Upper lobe of right lung (tissue), 1 donor: Measurements from ENCODE around the gene CLRN1. TPM values are rescaled to one million over a fixed set of nuclear protein-coding genes. Genes with fewer than 3 reads are reported as not detected.

Source experiments
- ATAC-seq: fragments of 200-7000 bp; cut with Tn5 transposase; one replicate; pipeline ENCODE4 v1.9.1; 2020; ENCODE audit warnings: mild to moderate bottlenecking, moderate library complexity
- DNase-seq: peaks from one replicate; pipeline ENCODE4 v3.0.0-alpha.2; 2020
- H3K27ac ChIP-seq: fragments of 200-600 bp; one replicate; pipeline ENCODE4 v1.8.0; 2022
- H3K27me3 ChIP-seq: fragments of 200-600 bp; one replicate; pipeline ENCODE4 v1.8.0; 2022; ENCODE audit warnings: mild to moderate bottlenecking
- H3K36me3 ChIP-seq: fragments of 200-600 bp; one replicate; pipeline ENCODE4 v1.8.0; 2022
- H3K4me1 ChIP-seq: fragments of 200-600 bp; one replicate; pipeline ENCODE4 v1.8.0; 2022
- H3K4me3 ChIP-seq: fragments of 200-600 bp; one replicate; pipeline ENCODE4 v1.8.0; 2022; ENCODE audit warnings: mild to moderate bottlenecking
- H3K9me3 ChIP-seq: fragments of 200-600 bp; one replicate; pipeline ENCODE4 v1.8.0; 2022
- CTCF ChIP-seq: fragments of 200-600 bp; IDR thresholded peaks from one replicate; pipeline ENCODE4 v1.8.0; 2022; ENCODE audit warnings: antibody characterized with exemption
- intact Hi-C: fragments of 100-400 bp; cut with DNase I; formaldehyde crosslinking; loops from one replicate; pipeline ENCODE4 v1.11.0; 2022
- long read RNA-seq: library from polyadenylated mRNA; unstranded; transcript quantifications from one replicate; pipeline ENCODE4 v2.0.0, GENCODE V29; 2021
- total RNA-seq: library from RNA; stranded (reverse); fragmentation: NEBNext Ultra II Directional; extraction: Animal tissue kit (Norgen Biotek cat#: 25700); gene quantifications from one replicate; pipeline ENCODE4 v1.2.1, GENCODE V29; 2021
- donor health status: DM: no; HTN: yes; CAD: no; lungs with severe emphysema.

Gene CLRN1
- not detected for total RNA-seq
- long read RNA-seq, result 0 reads

GRCh38 chr3:150972366-150973071 lies at the start of gene CLRN1:
CLRN1 (minus strand) TSS chr3:150972727; CDS start chr3:150972708, 19 bp downstream.
- ATAC-seq, result no peak
- no peak for TF ChIP-seq CTCF
- intact Hi-C loops, result no loop called here
- Histone ChIP-seq H3K9me3 (no peaks in the 10 kb centered on the region), H3K36me3 (no peaks in the 10 kb centered on the region), H3K27ac (no peak within 1 kb of the TSS), H3K4me1 (no peaks in the 10 kb centered on the region), H3K27me3 (no peaks in the 10 kb centered on the region), H3K4me3 (no peak within 1 kb of the TSS)
- DNase-seq, result no peak

GRCh38 chr3:151016478-151016795 lies 43.9 kb upstream of the CLRN1 start:
- H3K4me1 ChIP-seq, result no peaks in the 10 kb centered on the region
- no peak for DNase-seq
- ATAC-seq, result no peak
- H3K27ac ChIP-seq, result no peak overlapping the region
- no peaks in the 10 kb centered on the region for H3K36me3 ChIP-seq
- H3K4me3 ChIP-seq, result no peak overlapping the region
- no peaks in the 10 kb centered on the region for H3K27me3 ChIP-seq
- H3K9me3 ChIP-seq, result no peaks in the 10 kb centered on the region
- no peak for TF ChIP-seq CTCF
- intact Hi-C loops, result no loop called here

- intact Hi-C loops, result no loop called here
Measured at GRCh38 chr3:151015767-151016477, 43.4 kb upstream of the CLRN1 start.

GRCh38 chr3:151015181-151015580 lies 42.7 kb upstream of the CLRN1 start:
- no peak for TF ChIP-seq CTCF
- intact Hi-C loops, result no loop called here
- no peak for DNase-seq
- Histone ChIP-seq H3K36me3 (no peaks in the 10 kb centered on the region), H3K4me3 (no peak overlapping the region), H3K4me1 (no peaks in the 10 kb centered on the region), H3K9me3 (no peaks in the 10 kb centered on the region), H3K27me3 (no peaks in the 10 kb centered on the region), H3K27ac (no peak overlapping the region)
- ATAC-seq, result no peak

More at GRCh38 chr3:151015767-151016477, 43.4 kb upstream of the CLRN1 start:
- Histone ChIP-seq H3K36me3 (no peaks in the 10 kb centered on the region), H3K4me1 (no peaks in the 10 kb centered on the region), H3K27me3 (no peaks in the 10 kb centered on the region), H3K27ac (no peak overlapping the region), H3K9me3 (no peaks in the 10 kb centered on the region), H3K4me3 (no peak overlapping the region)
- TF ChIP-seq CTCF, result no peak
- DNase-seq (no peak), ATAC-seq (no peak)

- no peak for DNase-seq
- Histone ChIP-seq H3K4me3 (no peak overlapping the region), H3K36me3 (no peaks in the 10 kb centered on the region), H3K9me3 (no peaks in the 10 kb centered on the region), H3K27ac (no peak overlapping the region), H3K4me1 (no peaks in the 10 kb centered on the region), H3K27me3 (no peaks in the 10 kb centered on the region)
- intact Hi-C loops, result no loop called here
- ATAC-seq, result no peak
- no peak for TF ChIP-seq CTCF
Measured at GRCh38 chr3:151014501-151015018, 42.0 kb upstream of the CLRN1 start.
